ENCODE results near the gene CALML5. TPM values are rescaled to one million over a fixed set of nuclear protein-coding genes. Genes with fewer than 3 reads are reported as not detected.
"Not testable (repeated sequence)": the region's sequence is repeated elsewhere in the genome, so short reads cannot be mapped to it uniquely, and the experiment has no call there.

The CALML5 gene
- total RNA-seq, 2 experiments from 2014 or later: not detected

GRCh38 chr10:5478694-5479305 lies 20.6 kb downstream of the CALML5 start:
- intact Hi-C loops (cut with micrococcal nuclease): no loop called here
- ChIA-PET CTCF (interaction anchor here (1.9 to 2.3 kb wide), 2 partner anchors 12 to 144 kb away, joined by 4 to 7 read pairs; no protein-coding TSS in a partner anchor), POLR2A (interaction anchor here (0.6 kb wide), 1 partner anchor 572 kb away, joined by 4 read pairs; no protein-coding TSS in a partner anchor)
- TF ChIP-seq CTCF (IDR thresholded peaks at IDR 0.05): no peak
- DNase-seq (no peak), ATAC-seq (no peak)
- Mint-ChIP-seq H3K27ac (no peak overlapping the region), H3K36me3 (ENCODE audit: low read depth) (no peaks in the 10 kb centered on the region), H3K4me3 (no peak overlapping the region), H3K27me3 (no peaks in the 10 kb centered on the region), H3K4me1 (ENCODE audit: low read depth) (peaks cover 2% of the 10 kb centered on the region), H3K9me3 (no peaks in the 10 kb centered on the region)

GRCh38 chr10:5477948-5478693 lies 21.2 kb downstream of the CALML5 start:
- CTCF ChIA-PET: interaction anchor here (1.9 to 2.3 kb wide), 2 partner anchors 12 to 145 kb away, joined by 4 to 7 read pairs; no protein-coding TSS in a partner anchor
- intact Hi-C loops (cut with micrococcal nuclease): no loop called here

GRCh38 chr10:5476918-5477525 lies 22.3 kb downstream of the CALML5 start:
- no peak overlapping the region for H3K27ac Mint-ChIP-seq
- no peak overlapping the region for H3K4me3 Mint-ChIP-seq
- ChIA-PET POLR2A (no interaction called here), CTCF (interaction anchor here (2.3 kb wide), 1 partner anchor 146 kb away, joined by 7 read pairs; no protein-coding TSS in a partner anchor)
- no peak for ATAC-seq
- H3K9me3 Mint-ChIP-seq: no peaks in the 10 kb centered on the region
- peaks cover 2% of the 10 kb centered on the region for H3K4me1 Mint-ChIP-seq (ENCODE audit: low read depth)
- no peak for DNase-seq
- no peaks in the 10 kb centered on the region for H3K27me3 Mint-ChIP-seq
- intact Hi-C loops (cut with micrococcal nuclease): no loop called here
- no peak for TF ChIP-seq CTCF (IDR thresholded peaks at IDR 0.05)
- H3K36me3 Mint-ChIP-seq (ENCODE audit: low read depth): no peaks in the 10 kb centered on the region

More at GRCh38 chr10:5477948-5478693, 21.2 kb downstream of the CALML5 start:
- POLR2A ChIA-PET: no interaction called here
- DNase-seq: no peak
- Mint-ChIP-seq H3K36me3 (ENCODE audit: low read depth) (no peaks in the 10 kb centered on the region), H3K27ac (no peak overlapping the region), H3K27me3 (no peaks in the 10 kb centered on the region), H3K9me3 (no peaks in the 10 kb centered on the region), H3K4me1 (ENCODE audit: low read depth) (peaks cover 2% of the 10 kb centered on the region), H3K4me3 (no peak overlapping the region)
- ATAC-seq: no peak
- TF ChIP-seq CTCF (IDR thresholded peaks at IDR 0.05): no peak

- DNase-seq; POLR2A ChIA-PET; ATAC-seq; H3K27ac Mint-ChIP-seq; intact Hi-C loops (cut with micrococcal nuclease); H3K27me3 Mint-ChIP-seq; H3K9me3 Mint-ChIP-seq; H3K4me1 Mint-ChIP-seq (ENCODE audit: low read depth); CTCF ChIA-PET; H3K36me3 Mint-ChIP-seq (ENCODE audit: low read depth); H3K4me3 Mint-ChIP-seq: not testable (repeated sequence)
Observed at GRCh38 chr10:5475974-5476807, 23.2 kb downstream of the CALML5 start.

- CTCF ChIA-PET; POLR2A ChIA-PET; H3K4me3 Mint-ChIP-seq; H3K9me3 Mint-ChIP-seq; H3K27ac Mint-ChIP-seq; H3K36me3 Mint-ChIP-seq (ENCODE audit: low read depth); intact Hi-C loops (cut with micrococcal nuclease); ATAC-seq; DNase-seq; H3K27me3 Mint-ChIP-seq; H3K4me1 Mint-ChIP-seq (ENCODE audit: low read depth): not testable (repeated sequence)
Observed at GRCh38 chr10:5475088-5475487, 24.3 kb downstream of the CALML5 start.

GRCh38 chr10:5474642-5475041 lies 24.7 kb downstream of the CALML5 start:
- H3K36me3 Mint-ChIP-seq (ENCODE audit: low read depth); H3K4me3 Mint-ChIP-seq; intact Hi-C loops (cut with micrococcal nuclease); H3K27me3 Mint-ChIP-seq; POLR2A ChIA-PET; H3K27ac Mint-ChIP-seq; CTCF ChIA-PET; H3K4me1 Mint-ChIP-seq (ENCODE audit: low read depth); H3K9me3 Mint-ChIP-seq; ATAC-seq; DNase-seq: not testable (repeated sequence)

All from activated CD8-positive, alpha-beta T cell treated with anti-CD3 and anti-CD28 coated beads for 36 hours (primary cell).